ENCODE data around the gene STEEP1.

The STEEP1 gene

GRCh38 chrX:119565107-119565663, at the start of gene STEEP1:
Gene STEEP1 (minus strand): TSS chrX:119565409. CDS start chrX:119565355, 54 bp downstream.
- DNase-seq (peak; percentile 86), ATAC-seq (peak; percentile 97)

- no peak for DNase-seq
- no peak for ATAC-seq
Observed at GRCh38 chrX:119614776-119615175, 49.6 kb upstream of the STEEP1 start.

- no peak for DNase-seq
- ATAC-seq, result no peak
Observed at GRCh38 chrX:119607018-119607389, 41.8 kb upstream of the STEEP1 start.

GRCh38 chrX:119606280-119607017, 41.2 kb upstream of the STEEP1 start, which contains the start of gene NKRF:
Gene NKRF (minus strand): TSS chrX:119606424.
- ATAC-seq, result peak; percentile 85
- peak; percentile 89 for DNase-seq

- ATAC-seq (peak; percentile 65), DNase-seq (peak; percentile 51)
Observed at GRCh38 chrX:119605464-119606279, 40.5 kb upstream of the STEEP1 start.

GRCh38 chrX:119604766-119605463, 39.7 kb upstream of the STEEP1 start:
- ATAC-seq, result no peak
- DNase-seq, result no peak

GRCh38 chrX:119602701-119603255, 37.6 kb upstream of the STEEP1 start:
- no peak for DNase-seq

GRCh38 chrX:119589810-119590209, 24.6 kb upstream of the STEEP1 start:
- DNase-seq (no peak), ATAC-seq (no peak)

More at GRCh38 chrX:119602701-119603255, 37.6 kb upstream of the STEEP1 start:
- ATAC-seq, result no peak

GRCh38 chrX:119583431-119584059, 18.3 kb upstream of the STEEP1 start:
- DNase-seq (no peak), ATAC-seq (peak; percentile 55)

GRCh38 chrX:119579414-119579813, 14.2 kb upstream of the STEEP1 start:
- DNase-seq (no peak), ATAC-seq (no peak)

GRCh38 chrX:119574394-119575266, 9.4 kb upstream of the STEEP1 start, which contains the start of gene UBE2A:
Gene UBE2A (plus strand): TSS chrX:119574563. CDS start chrX:119574712, 149 bp downstream.
- DNase-seq (peak; percentile 88), ATAC-seq (peak; percentile 94)

- no peak for ATAC-seq
- DNase-seq, result no peak
Observed at GRCh38 chrX:119573840-119574393, 8.7 kb upstream of the STEEP1 start.

GRCh38 chrX:119573222-119573621, 8.0 kb upstream of the STEEP1 start:
- no peak for ATAC-seq
- no peak for DNase-seq

GRCh38 chrX:119570351-119570835, 5.2 kb upstream of the STEEP1 start:
- no peak for ATAC-seq
- no peak for DNase-seq

- DNase-seq (no peak), ATAC-seq (no peak)
Observed at GRCh38 chrX:119552508-119552907, 12.7 kb downstream of the STEEP1 start.

- ATAC-seq, result no peak
Observed at GRCh38 chrX:119549327-119550016, 15.7 kb downstream of the STEEP1 start.

GRCh38 chrX:119541188-119541587, 24.0 kb downstream of the STEEP1 start:
- no peak for DNase-seq
- no peak for ATAC-seq

More at GRCh38 chrX:119549327-119550016, 15.7 kb downstream of the STEEP1 start:
- DNase-seq, result no peak

GRCh38 chrX:119539872-119540271, 25.3 kb downstream of the STEEP1 start:
- no peak for ATAC-seq
- peak; percentile 9 for DNase-seq

GRCh38 chrX:119537487-119537886, 27.7 kb downstream of the STEEP1 start:
- DNase-seq, result no peak
- ATAC-seq, result no peak

All from stimulated activated naive CD8-positive, alpha-beta T cell treated with anti-CD3 and anti-CD28 coated beads, Interleukin-15, Interleukin-2, amounts not matched to agents 100 U/mL and 50 U/mL, for 24 hours (primary cell).